SK-N-MC (cell line): ENCODE data around the gene NUBPL.

Source experiments
- EZH2 ChIP-seq: fragments of 200-600 bp; sonication (generic); IDR thresholded peaks from one replicate; pipeline ENCODE4 v1.6.1; 2017; ENCODE audit warnings: antibody characterized with exemption
- FOXP2 ChIP-seq: optimal IDR thresholded peaks from 2 replicates; pipeline ENCODE3; 2011; ENCODE audit warnings: mild to moderate bottlenecking, moderate library complexity; ENCODE audit not compliant: insufficient read depth; ENCODE audit errors: extremely low read length, control extremely low read depth
- POLR2AphosphoS5 ChIP-seq: IDR thresholded peaks from 2 replicates; pipeline ENCODE4 v1.6.1; 2012; ENCODE audit warnings: mild to moderate bottlenecking, low read depth, low read length, borderline replicate concordance

- no peak for TF ChIP-seq EZH2
- no peak for TF ChIP-seq POLR2AphosphoS5
- TF ChIP-seq FOXP2 = no peak
Observed at GRCh38 chr14:31792726-31793125, 231.5 kb downstream of the NUBPL start.
